ENCODE measurements around the gene NFIA.

The NFIA gene

GRCh38 chr1:61152066-61152465 is 69.7 kb downstream of the NFIA start:
- no peak for DNase-seq (ENCODE audit: low read depth, low spot score)

- DNase-seq (ENCODE audit: low read depth, low spot score), result no peak
These were observed 70.2 kb downstream of the NFIA start for GRCh38 chr1:61152469-61153105.

GRCh38 chr1:61156576-61157467 is 74.5 kb downstream of the NFIA start:
- no peak for DNase-seq (ENCODE audit: low read depth, low spot score)

- peak; percentile 91 for DNase-seq (ENCODE audit: low read depth, low spot score)
These were observed 75.2 kb downstream of the NFIA start for GRCh38 chr1:61157468-61157987.

GRCh38 chr1:61158591-61158990 is 76.2 kb downstream of the NFIA start:
- DNase-seq (ENCODE audit: low read depth, low spot score), result no peak

GRCh38 chr1:61160526-61160925 is 78.2 kb downstream of the NFIA start:
- DNase-seq (ENCODE audit: low read depth, low spot score), result no peak

- DNase-seq (ENCODE audit: low read depth, low spot score), result no peak
These were observed 80.3 kb downstream of the NFIA start for GRCh38 chr1:61162520-61163258.

- no peak for DNase-seq (ENCODE audit: low read depth, low spot score)
These were observed 81.0 kb downstream of the NFIA start for GRCh38 chr1:61163355-61163754.

- no peak for DNase-seq (ENCODE audit: low read depth, low spot score)
These were observed 83.0 kb downstream of the NFIA start for GRCh38 chr1:61165402-61165801.

- DNase-seq (ENCODE audit: low read depth, low spot score), result no peak
These were observed 84.9 kb downstream of the NFIA start for GRCh38 chr1:61167309-61167708.

GRCh38 chr1:61169045-61169444 is 86.7 kb downstream of the NFIA start:
- no peak for DNase-seq (ENCODE audit: low read depth, low spot score)

GRCh38 chr1:61169634-61170033 is 87.3 kb downstream of the NFIA start:
- no peak for DNase-seq (ENCODE audit: low read depth, low spot score)

GRCh38 chr1:61170328-61171238 is 88.2 kb downstream of the NFIA start:
- DNase-seq (ENCODE audit: low read depth, low spot score), result no peak

- no peak for DNase-seq (ENCODE audit: low read depth, low spot score)
These were observed 89.0 kb downstream of the NFIA start for GRCh38 chr1:61171346-61171745.

- DNase-seq (ENCODE audit: low read depth, low spot score), result no peak
These were observed 89.6 kb downstream of the NFIA start for GRCh38 chr1:61171974-61172373.

GRCh38 chr1:61173118-61173517 is 90.8 kb downstream of the NFIA start:
- DNase-seq (ENCODE audit: low read depth, low spot score), result no peak

- DNase-seq (ENCODE audit: low read depth, low spot score), result no peak
These were observed 91.9 kb downstream of the NFIA start for GRCh38 chr1:61174060-61174795.

- no peak for DNase-seq (ENCODE audit: low read depth, low spot score)
These were observed 93.6 kb downstream of the NFIA start for GRCh38 chr1:61175976-61176375.

- DNase-seq (ENCODE audit: low read depth, low spot score), result no peak
These were observed 99.0 kb downstream of the NFIA start for GRCh38 chr1:61181067-61182038.
